NCI-H460 (cell line): ENCODE measurements around the gene PTPRG. TPM values are rescaled to one million over a fixed set of nuclear protein-coding genes. Genes with fewer than 3 reads are reported as not detected.

Source experiments
- DNase-seq: peaks from one replicate; pipeline ENCODE4 v3.0.0-alpha.2; 2016; ENCODE audit warnings: low read depth; ENCODE audit errors: extremely low read depth
- total RNA-seq: library from RNA; depleted of rRNA; stranded (reverse); fragments of >200 nt; shearing (Covaris generic); gene quantifications from 2 replicates; pipeline ENCODE4 v1.2.3, GENCODE V29; 2014

PTPRG gene
- total RNA-seq, 1 experiment from 2014 or later = 24.9 TPM

GRCh38 chr3:62125380-62125779 lies 564.0 kb downstream of the PTPRG start:
- DNase-seq = no peak

DNA sequence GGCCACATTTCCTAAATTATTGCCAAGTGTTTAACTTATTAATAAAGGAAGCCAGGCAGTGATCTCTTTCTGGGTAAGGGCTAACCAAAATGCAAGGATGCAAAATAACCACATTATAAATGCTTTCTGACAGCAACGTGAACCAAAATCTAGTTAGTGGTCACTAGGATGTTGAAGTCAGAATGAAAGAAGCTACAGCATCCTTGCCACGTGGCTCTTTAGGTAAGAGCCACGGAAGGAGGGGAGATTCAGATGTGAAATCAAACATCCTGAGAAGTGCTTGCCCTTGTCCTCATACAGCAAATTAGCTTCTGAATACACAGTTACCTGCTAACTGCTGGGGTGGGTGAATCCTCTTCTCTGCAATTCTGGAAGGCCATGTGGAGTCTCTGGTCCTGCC lies 565.7 kb downstream of the PTPRG start:
- DNase-seq = no peak

DNA sequence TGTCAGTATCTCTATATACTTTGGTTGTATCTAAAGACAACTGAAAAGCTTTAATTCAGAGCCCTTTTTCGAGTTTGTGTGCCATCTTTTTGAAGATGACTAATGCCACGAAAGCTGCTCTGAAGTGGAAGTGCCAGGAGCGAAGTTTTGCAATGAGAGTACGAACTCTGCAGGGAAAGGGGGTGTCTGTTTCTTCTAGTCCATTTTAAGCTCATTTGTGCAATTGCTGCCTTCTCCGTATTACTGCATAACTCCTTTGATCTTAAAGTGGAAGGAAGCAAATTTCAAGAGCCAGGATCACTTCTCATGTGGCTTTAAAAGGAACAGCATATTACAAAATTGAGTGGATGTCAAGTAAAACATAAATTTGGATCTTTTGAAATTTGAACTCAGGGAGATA lies 566.7 kb downstream of the PTPRG start:
- no peak for DNase-seq

DNA sequence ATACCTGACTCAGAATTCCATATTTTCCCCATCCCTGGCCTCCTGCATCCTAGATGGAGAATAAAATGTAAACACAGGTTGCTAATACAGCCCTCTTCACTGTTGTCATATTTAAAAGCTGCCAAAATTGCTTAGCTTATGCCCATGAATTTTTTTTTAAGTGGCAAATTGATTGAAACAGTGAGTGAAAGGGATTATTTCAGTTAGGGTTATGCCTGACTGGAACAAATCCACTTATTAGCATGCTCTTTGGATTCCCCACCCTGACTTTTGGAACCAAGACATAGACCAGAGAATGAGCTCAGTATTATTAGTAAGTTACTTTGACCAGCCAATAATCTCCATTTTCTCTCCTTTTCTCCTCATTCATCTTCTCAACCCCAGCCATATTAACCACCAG lies 567.3 kb downstream of the PTPRG start:
- no peak for DNase-seq

- DNase-seq = no peak
These were observed 569.7 kb downstream of the PTPRG start for GRCh38 chr3:62131050-62131449.

- DNase-seq = peak; percentile 4
These were observed 570.2 kb downstream of the PTPRG start for GRCh38 chr3:62131620-62132019.

- no peak for DNase-seq
These were observed 570.7 kb downstream of the PTPRG start for GRCh38 chr3:62132027-62132602.

DNA sequence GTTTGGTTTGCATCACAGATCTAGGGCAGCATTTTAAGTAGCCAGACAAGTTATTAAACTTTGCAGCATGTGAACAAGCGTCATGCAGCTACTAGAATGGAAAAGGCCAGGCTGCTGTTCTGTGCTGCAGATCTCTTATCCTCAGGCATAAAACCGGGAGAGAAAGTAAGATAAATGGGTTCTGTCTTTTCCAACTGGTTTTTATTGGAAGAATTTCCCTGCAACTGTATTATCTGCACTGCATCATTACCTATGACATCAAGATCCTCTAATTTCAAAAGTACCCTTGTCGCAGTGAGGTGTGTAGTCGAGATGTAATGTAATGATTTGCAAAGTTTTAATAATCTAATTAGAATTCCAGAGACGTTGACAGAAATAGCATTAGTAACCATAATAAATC lies 571.6 kb downstream of the PTPRG start:
- no peak for DNase-seq

DNA sequence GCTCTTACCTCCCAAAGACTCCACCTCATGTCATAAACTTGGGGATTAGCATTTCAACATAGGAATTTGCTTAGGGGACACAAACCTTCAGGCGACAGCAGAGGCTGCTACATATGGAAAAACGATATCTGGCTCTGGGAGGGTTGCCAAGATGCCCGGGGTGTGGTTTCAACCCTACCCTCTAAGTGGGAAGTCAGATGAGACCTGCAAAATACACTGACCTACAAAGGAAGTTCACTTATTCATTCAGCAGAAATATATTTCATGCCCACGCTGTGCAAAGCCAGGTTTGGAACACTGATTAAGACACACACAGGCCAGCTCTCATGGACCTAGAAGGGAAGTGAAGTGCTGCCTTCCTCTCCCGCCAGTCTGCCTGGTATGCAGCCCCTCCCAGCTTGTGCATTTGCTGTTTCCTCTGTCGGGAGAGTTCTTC lies 572.7 kb downstream of the PTPRG start:
- DNase-seq = peak; percentile 72

GRCh38 chr3:62135741-62136140 lies 574.4 kb downstream of the PTPRG start:
- no peak for DNase-seq

DNA sequence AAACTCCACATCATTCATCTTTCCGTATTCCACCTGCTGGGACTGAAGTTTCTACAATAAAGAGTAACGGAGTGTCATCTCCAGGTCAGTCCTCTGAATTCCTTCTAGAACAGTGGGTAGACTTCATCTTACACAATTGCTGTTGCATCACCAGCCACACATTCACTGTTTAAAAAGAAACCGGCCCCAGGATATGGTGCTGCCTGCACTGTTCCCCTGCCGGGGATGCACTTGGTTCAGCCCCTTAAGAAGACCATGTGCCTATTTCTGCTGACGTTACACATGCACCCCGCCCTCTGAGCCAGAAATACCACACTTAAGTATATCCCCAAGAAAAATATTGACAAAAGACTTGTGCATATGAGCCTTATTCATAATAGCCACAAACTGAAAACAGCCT lies 578.6 kb downstream of the PTPRG start:
- DNase-seq = peak; percentile 47

DNA sequence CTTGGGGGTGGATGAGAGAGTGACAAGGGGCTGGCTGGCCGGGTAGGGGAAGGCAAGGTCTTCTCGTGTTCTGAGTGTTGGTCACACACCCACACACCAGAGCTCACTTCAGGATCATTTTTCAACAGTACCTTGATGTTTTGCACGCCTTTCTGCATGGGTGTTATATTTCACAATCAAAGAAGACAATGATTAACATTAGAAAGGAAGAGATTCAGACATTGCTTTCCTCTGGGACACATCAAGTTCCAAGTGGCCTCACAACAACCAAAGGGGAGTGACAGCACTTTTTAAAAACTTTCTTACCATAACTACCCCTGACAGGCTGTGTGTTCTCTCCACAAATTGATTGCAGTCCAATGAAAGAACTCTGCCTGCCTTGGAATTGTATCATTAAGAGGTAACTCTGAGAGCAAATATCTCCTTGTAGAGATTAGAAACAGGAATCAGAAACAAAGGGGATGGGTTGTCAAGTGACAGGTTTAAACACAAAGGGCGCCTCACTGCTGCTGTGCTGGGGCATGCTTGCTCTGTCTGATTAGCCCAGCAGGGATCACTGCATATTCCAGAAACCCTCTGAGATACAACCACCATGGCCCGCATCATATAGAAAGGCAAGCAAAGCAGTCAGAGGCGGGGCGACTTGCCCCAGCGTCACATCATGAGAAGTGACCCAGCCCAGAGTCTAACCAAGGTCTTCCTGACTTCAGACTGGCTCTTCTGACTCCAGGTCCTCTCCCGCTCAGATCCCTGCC lies 581.1 kb downstream of the PTPRG start:
- DNase-seq = no peak

DNA sequence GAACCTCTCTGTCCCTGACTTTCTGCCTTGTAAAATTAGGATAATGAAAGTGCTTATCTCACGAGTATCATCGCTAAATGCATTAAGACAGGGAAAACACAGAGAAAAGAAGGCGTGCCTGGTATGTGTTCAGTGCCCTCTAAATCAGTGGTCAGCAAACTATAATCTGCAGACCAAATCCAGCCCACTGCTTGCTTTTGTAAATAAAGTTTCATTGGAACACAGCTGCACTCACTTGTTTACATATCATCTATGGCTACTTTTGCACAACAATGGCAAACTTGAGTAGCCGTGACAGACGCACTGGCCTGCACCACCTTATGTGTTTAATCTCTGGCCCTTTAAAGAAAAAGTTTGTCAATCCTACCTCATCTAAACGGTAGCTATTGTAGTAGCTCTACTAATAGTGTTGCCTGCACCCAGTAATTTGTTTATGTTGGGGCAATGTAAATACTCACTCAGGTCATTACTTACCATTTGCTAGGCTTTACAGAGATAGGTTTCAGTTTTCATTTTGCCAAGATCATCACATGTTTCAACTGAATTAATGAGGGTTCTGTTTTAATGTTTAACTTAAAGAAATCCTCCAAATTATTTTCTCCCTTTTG lies 582.6 kb downstream of the PTPRG start:
- no peak for DNase-seq

DNA sequence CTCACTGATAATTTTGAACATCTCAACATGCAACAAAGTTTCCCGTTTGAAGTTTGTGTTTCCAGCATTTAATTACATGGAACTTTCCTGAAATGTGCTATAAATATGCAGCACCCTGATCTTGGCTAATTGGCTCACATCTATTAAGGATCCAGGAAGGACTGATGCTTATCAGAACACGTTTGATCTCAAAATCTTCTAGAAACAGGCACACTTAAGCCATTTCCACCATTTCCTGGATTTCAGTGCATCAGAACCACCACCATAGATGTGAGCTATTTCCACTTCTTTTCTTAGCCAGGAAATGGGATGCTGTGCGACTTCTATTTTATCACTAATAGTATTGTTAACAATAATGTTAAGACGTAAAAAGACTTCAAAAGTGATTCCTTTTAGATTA lies 583.1 kb downstream of the PTPRG start:
- no peak for DNase-seq

GRCh38 chr3:62145086-62145757 lies 583.9 kb downstream of the PTPRG start:
- DNase-seq = no peak

GRCh38 chr3:62149539-62149938 lies 588.2 kb downstream of the PTPRG start:
- DNase-seq = no peak

DNA sequence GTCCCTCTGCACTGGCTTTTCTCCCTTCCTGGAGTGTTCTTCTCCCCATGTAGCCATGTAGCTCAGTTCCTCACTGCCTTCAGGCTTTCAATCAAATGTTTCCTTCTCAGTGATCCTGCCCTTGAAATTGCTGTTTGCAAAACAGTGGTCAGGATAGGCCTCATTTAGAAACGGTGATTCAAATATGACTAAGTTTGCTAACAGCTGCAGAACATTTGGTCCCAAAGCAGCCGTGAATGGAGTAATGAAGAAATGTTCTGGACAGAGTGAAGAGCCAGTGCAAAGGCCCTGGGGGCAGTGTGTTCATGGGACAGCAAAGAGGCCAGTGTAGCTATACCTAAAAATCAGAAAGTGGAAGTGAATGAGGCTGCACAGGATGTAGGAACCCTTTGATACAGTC lies 588.6 kb downstream of the PTPRG start:
- DNase-seq = no peak

GRCh38 chr3:62151591-62151990 lies 590.2 kb downstream of the PTPRG start:
- DNase-seq = no peak

DNA sequence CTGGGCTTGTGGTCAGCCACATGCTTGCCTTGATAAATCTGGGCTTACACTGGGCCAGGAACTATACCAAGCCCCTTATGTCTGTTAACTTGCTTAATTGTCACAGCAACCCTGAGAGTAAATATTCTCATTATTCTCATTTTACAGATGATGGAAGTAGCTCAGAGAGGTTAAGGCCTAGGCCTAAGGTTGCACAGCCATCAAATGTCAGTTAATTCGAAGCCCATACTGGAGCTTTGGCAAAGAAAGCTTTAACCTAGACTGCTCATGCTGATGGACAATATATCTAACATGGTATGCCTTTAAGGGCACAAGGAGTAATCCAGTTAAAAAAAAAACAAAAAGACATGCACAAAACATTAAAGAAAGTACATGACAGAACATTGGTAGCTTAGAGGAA lies 591.9 kb downstream of the PTPRG start:
- DNase-seq = no peak

DNA sequence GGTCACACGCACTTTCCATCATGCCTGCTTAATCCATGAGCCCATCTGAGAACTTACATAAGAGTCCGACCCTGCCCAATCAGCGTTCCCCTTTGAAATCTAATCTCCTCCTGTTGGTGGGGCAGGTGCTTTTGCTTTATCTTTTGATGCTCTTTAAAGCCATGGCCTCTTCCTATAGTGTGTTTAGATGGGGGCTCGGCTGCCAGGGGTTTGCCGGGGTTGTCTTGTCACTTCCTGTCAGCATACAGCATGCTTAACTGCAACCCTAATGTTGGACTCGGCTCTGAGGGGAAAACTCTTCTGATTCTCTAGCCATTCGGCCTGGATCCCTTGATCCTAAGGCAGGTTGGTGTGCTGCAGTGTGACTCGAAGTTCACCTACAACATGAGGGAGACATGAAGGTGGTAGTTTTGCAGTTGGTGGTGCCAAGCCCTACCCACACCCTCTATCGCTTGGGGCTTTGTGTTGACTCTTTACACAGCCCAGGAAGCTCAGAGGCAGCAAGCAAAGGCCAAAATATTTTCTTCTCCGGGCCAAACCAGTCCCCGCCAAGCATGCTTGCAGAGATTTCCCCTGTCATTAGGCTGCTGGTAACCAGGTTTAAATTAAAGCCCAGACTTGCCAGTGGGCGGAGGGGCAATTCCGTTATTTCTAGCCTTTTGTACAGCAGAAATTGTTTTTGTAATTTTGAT lies 593.2 kb downstream of the PTPRG start:
- no peak for DNase-seq
